Measurements from ENCODE around the gene TGFBI. TPM values are rescaled to one million over a fixed set of nuclear protein-coding genes. Genes with fewer than 3 reads are reported as not detected.

Gene TGFBI
- total RNA-seq, 1 donor from 2014 or later: 43.2 TPM

- intact Hi-C loops (cut with DNase I): no loop called here
- TF ChIP-seq POLR2AphosphoS5 (IDR thresholded peaks at IDR 0.05; ENCODE audit: insufficient read depth in 1 of 2, low read depth in 1 of 2): no peak
- TF ChIP-seq, protein P1, sequence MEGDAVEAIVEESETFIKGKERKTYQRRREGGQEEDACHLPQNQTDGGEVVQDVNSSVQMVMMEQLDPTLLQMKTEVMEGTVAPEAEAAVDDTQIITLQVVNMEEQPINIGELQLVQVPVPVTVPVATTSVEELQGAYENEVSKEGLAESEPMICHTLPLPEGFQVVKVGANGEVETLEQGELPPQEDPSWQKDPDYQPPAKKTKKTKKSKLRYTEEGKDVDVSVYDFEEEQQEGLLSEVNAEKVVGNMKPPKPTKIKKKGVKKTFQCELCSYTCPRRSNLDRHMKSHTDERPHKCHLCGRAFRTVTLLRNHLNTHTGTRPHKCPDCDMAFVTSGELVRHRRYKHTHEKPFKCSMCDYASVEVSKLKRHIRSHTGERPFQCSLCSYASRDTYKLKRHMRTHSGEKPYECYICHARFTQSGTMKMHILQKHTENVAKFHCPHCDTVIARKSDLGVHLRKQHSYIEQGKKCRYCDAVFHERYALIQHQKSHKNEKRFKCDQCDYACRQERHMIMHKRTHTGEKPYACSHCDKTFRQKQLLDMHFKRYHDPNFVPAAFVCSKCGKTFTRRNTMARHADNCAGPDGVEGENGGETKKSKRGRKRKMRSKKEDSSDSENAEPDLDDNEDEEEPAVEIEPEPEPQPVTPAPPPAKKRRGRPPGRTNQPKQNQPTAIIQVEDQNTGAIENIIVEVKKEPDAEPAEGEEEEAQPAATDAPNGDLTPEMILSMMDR (IDR thresholded peaks at IDR 0.05): no peak
- TF ChIP-seq POLR2A (IDR thresholded peaks at IDR 0.05): no peak
- H3K27me3 ChIP-seq: no peaks in the 10 kb centered on the region
- no peak overlapping the region for H3K27ac ChIP-seq
- peaks cover 19% of the 10 kb centered on the region for H3K4me1 ChIP-seq
- DNase-seq (ENCODE audit: extremely low spot score in 2 of 2): no peak
- no peak overlapping the region for H3K4me3 ChIP-seq
- no peaks in the 10 kb centered on the region for H3K36me3 ChIP-seq
- no peaks in the 10 kb centered on the region for H3K9me3 ChIP-seq
These were observed 61.5 kb downstream of the TGFBI start for GRCh38 chr5:136090319-136090718.

DNA sequence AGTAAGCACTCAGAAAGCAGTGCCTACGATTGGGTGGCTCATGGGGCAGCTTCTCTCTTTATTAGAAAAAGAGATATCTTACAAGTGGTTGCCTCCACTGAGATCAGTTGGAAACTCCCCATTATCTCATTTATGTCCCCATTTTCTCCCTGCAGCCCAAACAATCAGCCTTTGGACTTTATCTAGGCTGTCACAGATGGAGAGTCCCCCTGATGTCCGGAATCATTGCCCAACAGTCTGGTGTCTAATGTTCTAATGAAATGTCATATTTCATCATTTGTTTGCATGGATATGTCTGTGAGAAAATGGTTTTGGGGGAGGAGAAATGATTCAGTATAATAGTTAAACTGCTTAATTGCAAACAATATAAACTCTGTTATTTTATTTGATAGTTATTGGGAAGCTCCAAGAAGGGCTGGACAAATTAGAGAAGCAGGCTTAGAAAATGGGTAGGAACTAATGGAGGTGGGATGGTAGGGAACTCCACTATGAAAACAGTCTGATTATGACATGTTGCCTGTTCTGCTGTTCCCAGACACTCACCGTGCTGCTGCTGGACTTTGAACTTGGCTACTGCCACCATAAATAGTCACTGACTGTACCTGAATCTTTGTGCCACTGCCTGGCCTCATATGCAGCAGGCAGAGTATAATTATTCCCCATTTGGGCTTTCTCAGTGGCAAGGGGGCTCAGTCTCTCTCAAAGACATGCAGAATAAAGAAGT lies 65.6 kb downstream of the TGFBI start:
- no peaks in the 10 kb centered on the region for H3K9me3 ChIP-seq
- DNase-seq (ENCODE audit: extremely low spot score in 2 of 2): no peak
- H3K4me3 ChIP-seq: no peak overlapping the region
- H3K27me3 ChIP-seq: no peaks in the 10 kb centered on the region
- no peaks in the 10 kb centered on the region for H3K36me3 ChIP-seq
- H3K27ac ChIP-seq: no peak overlapping the region
- TF ChIP-seq, protein P1 (IDR thresholded peaks at IDR 0.05): no peak
- TF ChIP-seq POLR2AphosphoS5 (IDR thresholded peaks at IDR 0.05; ENCODE audit: insufficient read depth in 1 of 2, low read depth in 1 of 2): no peak
- peaks cover 6% of the 10 kb centered on the region for H3K4me1 ChIP-seq
- intact Hi-C loops (cut with DNase I): no loop called here

GRCh38 chr5:136094913-136095641 lies 66.3 kb downstream of the TGFBI start:
- intact Hi-C loops (cut with DNase I): no loop called here
- no peaks in the 10 kb centered on the region for H3K36me3 ChIP-seq
- no peaks in the 10 kb centered on the region for H3K27me3 ChIP-seq
- no peak overlapping the region for H3K27ac ChIP-seq
- no peaks in the 10 kb centered on the region for H3K9me3 ChIP-seq
- H3K4me3 ChIP-seq: no peak overlapping the region
- H3K4me1 ChIP-seq: no peaks in the 10 kb centered on the region
- DNase-seq (ENCODE audit: extremely low spot score in 2 of 2): no peak
- TF ChIP-seq POLR2A (IDR thresholded peaks at IDR 0.05) (no peak), POLR2AphosphoS5 (IDR thresholded peaks at IDR 0.05; ENCODE audit: insufficient read depth in 1 of 2, low read depth in 1 of 2) (no peak)
- TF ChIP-seq, protein P1 (IDR thresholded peaks at IDR 0.05): no peak

GRCh38 chr5:136098176-136098575 lies 69.4 kb downstream of the TGFBI start:
- Histone ChIP-seq H3K27ac (no peak overlapping the region), H3K27me3 (no peaks in the 10 kb centered on the region), H3K4me1 (no peaks in the 10 kb centered on the region), H3K36me3 (no peaks in the 10 kb centered on the region), H3K4me3 (no peak overlapping the region), H3K9me3 (no peaks in the 10 kb centered on the region)
- TF ChIP-seq, protein P1 (IDR thresholded peaks at IDR 0.05): no peak
- no peak for TF ChIP-seq POLR2A (IDR thresholded peaks at IDR 0.05)
- no peak for TF ChIP-seq POLR2AphosphoS5 (IDR thresholded peaks at IDR 0.05; ENCODE audit: insufficient read depth in 1 of 2, low read depth in 1 of 2)
- intact Hi-C loops (cut with DNase I): no loop called here
- DNase-seq (ENCODE audit: extremely low spot score in 2 of 2): no peak

DNA sequence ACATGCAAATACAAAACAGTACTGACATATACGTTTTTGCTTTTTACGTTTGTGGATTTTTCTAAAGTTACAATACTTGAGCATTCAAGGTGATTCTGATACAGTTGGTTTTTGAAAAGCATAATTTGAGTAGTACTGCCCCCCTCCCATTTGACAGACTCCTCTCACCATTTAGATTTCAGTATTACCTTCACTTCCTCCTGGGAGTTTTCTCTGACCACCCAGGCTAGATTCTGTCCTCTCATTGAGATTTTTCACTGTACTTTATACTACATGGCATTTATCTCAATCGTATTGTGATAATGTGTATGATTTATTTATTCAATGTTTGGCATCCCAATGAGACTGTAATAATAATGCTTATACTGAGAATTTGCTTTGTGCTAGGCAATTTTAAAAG lies 71.1 kb downstream of the TGFBI start:
- no peaks in the 10 kb centered on the region for H3K27me3 ChIP-seq
- no peak overlapping the region for H3K27ac ChIP-seq
- no peaks in the 10 kb centered on the region for H3K9me3 ChIP-seq
- no peak overlapping the region for H3K4me3 ChIP-seq
- no peaks in the 10 kb centered on the region for H3K4me1 ChIP-seq
- no peaks in the 10 kb centered on the region for H3K36me3 ChIP-seq
- DNase-seq (ENCODE audit: extremely low spot score in 2 of 2): no peak
- TF ChIP-seq, protein P1 (IDR thresholded peaks at IDR 0.05): no peak
- TF ChIP-seq POLR2AphosphoS5 (IDR thresholded peaks at IDR 0.05; ENCODE audit: insufficient read depth in 1 of 2, low read depth in 1 of 2): no peak
- no peak for TF ChIP-seq POLR2A (IDR thresholded peaks at IDR 0.05)
- intact Hi-C loops (cut with DNase I): no loop called here
